Aorta (tissue), 5 donors: Measurements from ENCODE around the gene KRT79. TPM values are rescaled to one million over a fixed set of nuclear protein-coding genes. Genes with fewer than 3 reads are reported as not detected.
A peak's percentile ranks its signal among the peaks of the same experiment; 100 is the strongest.

ENCODE experiments used
- ATAC-seq: fragments of 200-7000 bp; cut with Tn5 transposase; one replicate; pipeline ENCODE4 v1.9.1; 2022; ENCODE audit warnings: moderate library complexity; ENCODE audit not compliant: low FRiP score
- DNase-seq, 2 donors: peaks; one replicate each; pipeline ENCODE4 v3.0.0-alpha.2; 2020
- H3K27ac ChIP-seq, 2 donors: one replicate each; pipeline ENCODE4 v1.5.1; 2013; ENCODE audit warnings: low read length in 2 of 2, mild to moderate bottlenecking in 2 of 2, moderate library complexity in 2 of 2, control low read depth in 1 of 2, inconsistent platforms in 1 of 2, low read depth in 1 of 2
- H3K27me3 ChIP-seq, 2 donors: one replicate each; pipeline ENCODE4 v1.6.1; 2013; ENCODE audit warnings: control low read depth in 1 of 2, low read length in 1 of 2, mild to moderate bottlenecking in 1 of 2, moderate library complexity in 1 of 2; ENCODE audit not compliant: insufficient read depth in 2 of 2, control insufficient read depth in 1 of 2
- H3K36me3 ChIP-seq, 2 donors: one replicate each; pipeline ENCODE4 v1.6.1; 2013; ENCODE audit warnings: control low read depth in 1 of 2, low read length in 1 of 2, mild to moderate bottlenecking in 1 of 2; ENCODE audit not compliant: insufficient read depth in 2 of 2, control insufficient read depth in 1 of 2
- H3K4me1 ChIP-seq, 2 donors: one replicate each; pipeline ENCODE4 v1.6.1; 2013; ENCODE audit warnings: low read length in 2 of 2, control low read depth in 1 of 2, mild to moderate bottlenecking in 1 of 2, moderate library complexity in 1 of 2; ENCODE audit not compliant: insufficient read depth in 2 of 2, control insufficient read depth in 1 of 2
- H3K4me3 ChIP-seq, 2 donors: one replicate each; pipeline ENCODE4 v1.5.1; 2013; ENCODE audit warnings: low read length in 2 of 2, control low read depth in 1 of 2, mild to moderate bottlenecking in 1 of 2
- H3K9me3 ChIP-seq: one replicate; pipeline ENCODE4 v1.6.1; 2013; ENCODE audit warnings: mild to moderate bottlenecking, low read length; ENCODE audit not compliant: control insufficient read depth
- WGBS, 2 donors: extraction: QIAGEN DNeasy Blood & Tissue Kit; methylation state at CpG; one replicate each; pipeline ENCODE4 v1.1.7; 2013; 5-methylcytosine and 5-hydroxymethylcytosine counted together
- intact Hi-C, 2 donors: fragments of 100-400 bp; cut with DNase I; formaldehyde crosslinking; loops; one replicate each; pipeline versions ENCODE4 v1.14.2 to v1.15.0; 2022
- polyA plus RNA-seq, 2 donors: library from polyadenylated mRNA; stranded (reverse); fragments of 200-250 nt; gene quantifications; one replicate each; pipeline ENCODE4 v1.2.3, GENCODE V29; 2013
- total RNA-seq, 2 donors: library from RNA; stranded (reverse); fragmentation: NEBNext Ultra II Directional; extraction: Animal tissue kit (Norgen Biotek cat#: 25700); gene quantifications; one replicate each; pipeline ENCODE4 v1.2.1, GENCODE V29; 2021
- donor health status: healthy with polysubstance abuse.
- donor health status: Bipolar disorder and iron deficiency.
- donor health status: DM: no; HTN: no; CAD: no.
- donor health status: DM: no; HTN: no; CAD: no.
- donor health status: DM: yes; HTN: yes; CAD: no.

Gene KRT79
- total and polyA plus RNA-seq, 4 donors, result not detected

- Histone ChIP-seq H3K27me3 (no peaks in the 10 kb centered on the region), H3K9me3 (no peaks in the 10 kb centered on the region), H3K27ac (no peak overlapping the region), H3K36me3 (no peaks in the 10 kb centered on the region), H3K4me1 (no peaks in the 10 kb centered on the region), H3K4me3 (no peak overlapping the region)
- peak; percentile 18 to 63 for DNase-seq
- intact Hi-C loops, result no loop called here
- WGBS, 2 donors, result 91 to 93% methylated on average over 7 of the region's 7 CpGs
- ATAC-seq, result no peak
These were observed 2.9 kb downstream of the KRT79 start for GRCh38 chr12:52831251-52831650.

GRCh38 chr12:52829986-52830770 lies 3.9 kb downstream of the KRT79 start:
- Histone ChIP-seq H3K36me3 (no peaks in the 10 kb centered on the region), H3K4me3 (no peak overlapping the region), H3K27ac (no peak overlapping the region), H3K9me3 (no peaks in the 10 kb centered on the region), H3K27me3 (no peaks in the 10 kb centered on the region), H3K4me1 (no peaks in the 10 kb centered on the region)
- 89 to 91% methylated on average over 8 of the region's 8 CpGs for WGBS, 2 donors
- DNase-seq (peak; percentile 6 to 40), ATAC-seq (no peak)
- intact Hi-C loops, result no loop called here

GRCh38 chr12:52828591-52829021 lies 5.5 kb downstream of the KRT79 start:
- DNase-seq (no peak), ATAC-seq (no peak)
- Histone ChIP-seq H3K27me3 (no peaks in the 10 kb centered on the region), H3K4me1 (no peaks in the 10 kb centered on the region), H3K27ac (no peak overlapping the region), H3K36me3 (no peaks in the 10 kb centered on the region), H3K4me3 (no peak overlapping the region), H3K9me3 (no peaks in the 10 kb centered on the region)
- intact Hi-C loops, result no loop called here
- 27 to 42% methylated on average over 2 of the region's 2 CpGs for WGBS, 2 donors

- intact Hi-C loops, result no loop called here
- H3K9me3 ChIP-seq, result no peaks in the 10 kb centered on the region
These were observed 6.0 kb downstream of the KRT79 start for GRCh38 chr12:52828156-52828555.

GRCh38 chr12:52827499-52828090 lies 6.5 kb downstream of the KRT79 start:
- no peaks in the 10 kb centered on the region for H3K27me3 ChIP-seq
- 92% methylated on average over 6 of the region's 6 CpGs for WGBS, 2 donors
- H3K36me3 ChIP-seq, result no peaks in the 10 kb centered on the region
- intact Hi-C loops, result no loop called here
- ATAC-seq, result no peak
- H3K27ac ChIP-seq, result no peak overlapping the region
- peak in 1 of 2 donors; percentile 4 for DNase-seq
- H3K4me3 ChIP-seq, result no peak overlapping the region
- no peaks in the 10 kb centered on the region for H3K9me3 ChIP-seq
- H3K4me1 ChIP-seq, result no peaks in the 10 kb centered on the region

More at GRCh38 chr12:52828156-52828555, 6.0 kb downstream of the KRT79 start:
- DNase-seq (no peak), ATAC-seq (no peak)
- no peaks in the 10 kb centered on the region for H3K36me3 ChIP-seq
- H3K27me3 ChIP-seq, result no peaks in the 10 kb centered on the region
- no peak overlapping the region for H3K4me3 ChIP-seq
- no peaks in the 10 kb centered on the region for H3K4me1 ChIP-seq
- H3K27ac ChIP-seq, result no peak overlapping the region

- no peaks in the 10 kb centered on the region for H3K36me3 ChIP-seq
- DNase-seq (peak; percentile 21 to 56), ATAC-seq (no peak)
- no peaks in the 10 kb centered on the region for H3K9me3 ChIP-seq
- H3K27ac ChIP-seq, result no peak overlapping the region
- H3K4me3 ChIP-seq, result no peak overlapping the region
- H3K27me3 ChIP-seq, result no peaks in the 10 kb centered on the region
- WGBS, 2 donors, result 94% methylated on average over 11 of the region's 11 CpGs
- no peaks in the 10 kb centered on the region for H3K4me1 ChIP-seq
- intact Hi-C loops, result no loop called here
These were observed 7.3 kb downstream of the KRT79 start for GRCh38 chr12:52826611-52827498.

GRCh38 chr12:52825961-52826360 lies 8.2 kb downstream of the KRT79 start:
- DNase-seq (peak; percentile 0 to 11), ATAC-seq (no peak)
- WGBS, 2 donors, result 81 to 83% methylated on average over 4 of the region's 4 CpGs
- intact Hi-C loops, result no loop called here
- Histone ChIP-seq H3K9me3 (no peaks in the 10 kb centered on the region), H3K27me3 (no peaks in the 10 kb centered on the region), H3K27ac (no peak overlapping the region), H3K4me1 (no peaks in the 10 kb centered on the region), H3K4me3 (no peak overlapping the region), H3K36me3 (no peaks in the 10 kb centered on the region)

GRCh38 chr12:52824741-52825410 lies 9.2 kb downstream of the KRT79 start:
- no peak for ATAC-seq
- intact Hi-C loops, result no loop called here
- WGBS, 2 donors, result 91 to 95% methylated on average over 5 of the region's 5 CpGs

More at GRCh38 chr12:52824741-52825410, 9.2 kb downstream of the KRT79 start:
- Histone ChIP-seq H3K27me3 (no peaks in the 10 kb centered on the region), H3K9me3 (no peaks in the 10 kb centered on the region), H3K4me3 (no peak overlapping the region), H3K27ac (no peak overlapping the region), H3K36me3 (no peaks in the 10 kb centered on the region), H3K4me1 (no peaks in the 10 kb centered on the region)
- peak; percentile 19 to 23 for DNase-seq
